HT1080 (cell line): ENCODE results near the gene CACNA1E. TPM values are rescaled to one million over a fixed set of nuclear protein-coding genes. Genes with fewer than 3 reads are reported as not detected.
A peak's percentile ranks its signal among the peaks of the same experiment; 100 is the strongest.

Source experiments
- DNase-seq: peaks from one replicate; pipeline ENCODE4 v3.0.0-alpha.2; 2015; ENCODE audit warnings: low read depth
- total RNA-seq: library from RNA; depleted of rRNA; stranded (reverse); fragments of >200 nt; shearing (Covaris generic); gene quantifications from 2 replicates; pipeline ENCODE4 v1.2.3, GENCODE V29; 2014

CACNA1E gene
- total RNA-seq, 1 experiment from 2014 or later = 0.29 TPM

DNA sequence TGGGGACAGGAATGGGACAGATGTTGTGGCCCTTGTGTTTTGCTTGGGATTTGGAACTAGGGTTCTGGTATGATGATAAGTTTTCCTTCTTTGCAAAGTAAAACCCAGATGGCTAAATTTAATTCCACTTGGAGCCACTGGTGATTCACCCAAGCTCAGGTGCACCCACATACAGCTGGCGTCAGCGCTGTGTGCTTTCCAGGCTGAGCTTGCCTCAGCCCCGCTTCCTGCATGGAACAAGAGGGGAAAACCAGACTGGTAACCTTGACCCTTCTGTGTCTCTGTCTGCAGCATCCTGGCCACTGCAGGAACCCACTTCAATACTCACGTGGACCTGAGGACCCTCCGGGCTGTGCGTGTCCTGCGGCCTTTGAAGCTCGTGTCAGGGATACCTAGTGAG is 94.2 kb downstream of the CACNA1E start:
- DNase-seq = no peak

DNA sequence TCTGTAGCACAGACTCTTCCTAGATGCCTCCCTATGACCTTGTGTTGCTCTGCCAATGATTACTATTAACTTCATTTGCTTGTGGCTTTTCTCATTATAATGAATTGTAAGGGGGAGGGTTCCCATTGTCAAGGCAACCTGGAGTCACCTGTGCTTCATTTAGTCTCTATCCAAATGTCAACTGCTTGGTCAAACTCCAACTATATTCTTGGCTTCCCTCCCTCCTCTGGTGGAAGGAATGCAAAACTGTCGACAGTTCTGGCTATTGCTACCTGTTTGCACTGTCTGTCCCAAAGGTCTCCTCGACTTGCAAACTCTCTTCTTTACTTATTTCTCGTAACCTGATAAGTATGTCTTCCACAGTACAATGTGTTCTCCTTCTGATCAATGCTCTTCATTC is 100.3 kb downstream of the CACNA1E start:
- DNase-seq = no peak

DNA sequence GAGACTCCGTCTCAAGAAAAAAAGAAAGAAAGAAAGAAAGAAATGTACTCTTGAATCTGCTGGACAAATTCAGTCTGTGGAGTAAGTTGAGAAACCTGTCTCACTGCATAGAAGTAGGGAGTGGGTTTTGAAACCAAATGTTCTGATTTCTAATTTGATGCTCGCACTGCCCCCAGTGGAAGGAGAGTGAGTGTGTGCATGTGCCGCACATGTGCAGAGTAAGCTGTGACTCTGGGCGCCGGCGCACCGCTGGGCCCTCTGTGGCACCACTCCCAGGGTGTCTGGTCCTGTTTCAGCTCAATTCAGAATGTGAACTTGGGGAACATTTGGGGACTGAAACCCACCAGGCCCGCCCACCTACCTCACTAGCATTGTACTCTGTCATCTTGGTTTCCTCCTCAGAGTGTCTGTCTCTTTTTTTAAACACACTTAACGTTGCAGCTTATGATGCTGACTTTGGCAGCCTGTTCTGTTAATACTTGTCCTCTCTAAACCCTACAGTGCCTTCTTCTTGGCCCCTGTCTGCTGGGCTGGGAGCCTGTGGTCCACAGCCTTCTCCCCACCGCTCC is 104.6 kb downstream of the CACNA1E start:
- peak; percentile 7 for DNase-seq

DNA sequence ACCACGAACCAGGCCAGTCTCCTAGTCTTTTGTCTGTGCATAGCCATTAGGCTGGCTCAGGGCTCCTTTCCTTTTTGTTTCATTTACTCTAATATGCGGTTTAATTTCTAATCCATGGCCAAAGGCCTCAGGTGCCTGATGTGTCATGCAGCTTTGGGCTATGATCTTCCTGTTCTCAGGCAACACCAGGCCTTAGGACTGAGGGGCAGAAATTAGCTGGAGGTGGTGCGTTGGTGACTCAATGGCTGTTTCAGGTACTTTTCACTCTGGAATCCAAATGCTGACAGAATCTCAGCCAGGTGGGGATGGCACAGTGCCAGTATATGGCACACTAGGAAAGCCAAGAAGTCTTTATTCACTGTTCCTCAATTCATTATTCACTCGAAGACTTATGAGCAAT is 105.3 kb downstream of the CACNA1E start:
- no peak for DNase-seq

DNA sequence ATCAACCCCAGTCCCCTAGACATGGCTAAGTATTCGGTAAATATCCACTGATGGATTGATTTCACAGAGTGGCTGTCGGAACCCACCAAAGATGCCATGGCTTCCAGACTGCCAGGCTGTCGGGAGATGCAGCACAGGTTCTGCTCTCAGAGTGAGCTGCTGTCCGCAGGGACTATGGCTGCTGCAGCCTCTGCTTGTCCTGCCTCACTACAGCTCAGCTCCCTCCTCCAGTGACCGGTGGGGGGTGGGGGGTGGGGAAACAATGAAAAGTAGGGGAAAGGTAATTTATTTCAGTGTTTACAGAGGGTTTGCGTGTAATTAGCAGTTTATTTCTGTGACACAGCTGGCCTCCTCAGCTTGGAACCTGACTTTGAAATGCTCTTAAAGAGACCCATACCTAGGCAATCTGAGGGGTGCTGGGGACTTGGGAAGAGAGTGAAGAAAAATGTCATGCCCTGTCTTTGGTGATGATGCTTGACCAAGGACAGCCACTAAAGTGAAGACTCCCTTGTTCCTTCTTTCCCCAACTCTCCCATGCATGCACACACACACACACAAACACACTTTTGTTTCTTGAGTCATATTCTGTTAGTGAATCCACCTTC is 109.0 kb downstream of the CACNA1E start:
- no peak for DNase-seq

DNA sequence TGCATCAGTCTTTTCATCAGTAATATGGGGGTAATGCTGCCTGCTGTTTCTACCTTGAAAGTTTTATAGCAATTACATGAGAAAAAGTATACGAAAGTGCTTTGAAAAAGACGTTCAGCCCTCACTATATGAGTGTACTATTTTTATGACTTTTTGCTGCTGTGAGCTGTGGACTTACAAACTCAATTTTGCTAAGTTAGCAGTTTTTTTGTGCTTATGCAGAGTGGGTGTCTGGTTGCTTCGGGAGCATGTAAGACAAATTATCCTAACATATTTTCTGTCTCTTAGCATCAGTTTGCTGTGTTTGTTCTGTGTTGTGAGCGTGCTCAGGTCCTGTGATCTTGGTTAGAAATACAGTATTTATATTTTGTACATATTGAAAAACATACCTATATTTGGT is 109.7 kb downstream of the CACNA1E start:
- no peak for DNase-seq

DNA sequence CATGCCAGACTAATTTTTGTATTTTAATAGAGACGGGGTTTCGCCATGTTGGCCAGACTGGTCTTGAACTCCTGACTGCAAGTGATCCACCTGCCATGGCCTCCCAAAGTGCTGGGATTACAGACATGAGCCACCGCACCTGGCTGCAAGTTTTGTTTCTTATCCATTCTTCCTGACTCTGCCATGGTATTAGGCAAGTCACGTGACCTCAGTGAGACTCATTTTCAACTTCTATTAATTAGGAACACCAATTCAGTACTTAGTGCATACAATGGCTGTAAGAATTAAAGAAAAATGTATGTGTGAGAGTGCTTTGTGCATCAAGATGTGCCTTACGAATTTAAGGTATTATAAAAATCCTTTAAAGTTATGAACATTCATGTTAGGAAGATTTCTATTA is 111.2 kb downstream of the CACNA1E start:
- DNase-seq = no peak

DNA sequence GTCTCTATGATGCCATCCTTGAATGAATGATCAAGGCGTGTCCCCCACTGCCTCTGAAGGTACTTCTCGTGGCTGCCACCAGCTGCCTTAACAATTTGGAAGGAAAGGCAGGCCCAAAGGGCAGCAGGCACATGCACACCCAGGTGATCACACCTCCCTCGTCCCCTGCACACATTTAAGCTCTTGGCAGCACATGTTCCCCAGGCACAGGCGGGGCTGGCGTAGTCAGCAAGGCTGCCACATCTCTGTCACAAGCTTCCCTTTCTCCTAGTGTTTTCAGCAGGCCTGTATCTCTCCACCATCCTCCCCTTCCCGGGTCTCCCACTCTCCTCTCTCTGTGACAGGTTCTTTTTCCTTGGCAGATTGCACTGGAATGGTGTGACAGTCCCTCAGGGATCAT is 111.9 kb downstream of the CACNA1E start:
- DNase-seq = no peak

DNA sequence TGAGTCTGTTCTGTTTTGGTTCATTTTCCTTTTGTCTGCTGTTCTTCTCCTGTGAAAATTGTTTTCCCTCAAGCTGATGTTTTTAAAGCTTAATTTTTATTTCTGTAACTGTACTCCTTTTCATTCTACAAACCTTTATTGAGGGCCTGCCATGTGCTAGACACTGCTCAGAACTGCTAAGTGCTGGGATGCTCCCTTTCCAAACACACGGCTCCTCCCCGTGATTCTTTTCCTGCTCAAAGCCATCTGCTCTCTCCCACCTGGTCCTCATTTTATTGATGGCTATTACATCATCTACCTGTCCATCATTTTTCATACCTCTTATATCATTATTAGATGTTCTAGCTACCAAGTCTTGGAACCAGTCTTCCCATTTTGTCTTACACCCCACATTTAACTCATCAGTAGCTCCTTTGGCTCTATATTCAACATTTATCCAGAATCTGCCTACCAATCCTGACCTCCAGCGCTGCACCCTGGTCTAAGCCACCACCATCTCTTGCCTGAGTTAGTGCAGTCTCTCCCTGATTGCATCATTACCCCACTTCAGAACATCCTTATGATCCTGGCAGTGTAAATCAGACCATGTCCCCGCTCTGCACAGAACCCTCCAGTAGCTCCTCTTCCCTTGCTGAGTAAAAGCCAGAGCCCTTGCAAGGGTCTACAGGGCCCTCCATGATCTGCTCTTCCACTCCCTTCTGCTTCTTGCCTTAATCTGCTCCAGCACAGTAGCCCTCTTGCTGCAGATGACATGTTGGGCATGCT is 118.1 kb downstream of the CACNA1E start:
- no peak for DNase-seq

DNA sequence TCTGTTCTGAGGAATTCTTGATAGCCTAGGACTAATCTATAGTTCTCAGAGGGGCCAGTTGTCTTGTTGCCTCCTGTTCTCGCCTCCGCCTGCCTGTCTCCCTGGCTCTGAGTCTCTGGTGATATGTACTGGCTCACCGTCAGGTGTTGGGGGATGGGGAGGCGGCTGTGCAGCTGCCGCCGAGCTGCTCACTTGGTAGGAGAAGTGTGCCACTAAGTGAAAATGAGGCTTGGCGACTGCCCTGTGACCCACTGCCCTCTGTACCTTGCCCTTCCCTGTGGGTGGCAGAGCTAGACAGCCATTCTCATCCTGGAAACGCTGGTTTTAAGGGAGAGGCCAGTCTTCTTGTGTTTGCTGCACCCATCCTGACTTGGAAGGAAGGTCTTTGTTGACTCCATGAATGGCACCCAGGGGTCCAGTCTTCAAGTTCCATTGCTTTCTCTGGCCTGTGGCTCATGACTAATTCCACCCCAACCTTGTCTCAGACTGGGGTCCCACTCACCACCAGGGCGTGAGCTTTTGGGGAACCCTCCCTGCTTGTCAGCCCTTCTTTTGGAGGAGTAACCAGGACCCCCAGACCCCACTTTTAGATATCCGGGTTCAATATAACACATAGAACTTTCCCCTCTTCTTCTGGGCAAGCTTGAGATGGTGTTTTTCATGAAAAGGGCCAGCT is 120.6 kb downstream of the CACNA1E start:
- DNase-seq = no peak

DNA sequence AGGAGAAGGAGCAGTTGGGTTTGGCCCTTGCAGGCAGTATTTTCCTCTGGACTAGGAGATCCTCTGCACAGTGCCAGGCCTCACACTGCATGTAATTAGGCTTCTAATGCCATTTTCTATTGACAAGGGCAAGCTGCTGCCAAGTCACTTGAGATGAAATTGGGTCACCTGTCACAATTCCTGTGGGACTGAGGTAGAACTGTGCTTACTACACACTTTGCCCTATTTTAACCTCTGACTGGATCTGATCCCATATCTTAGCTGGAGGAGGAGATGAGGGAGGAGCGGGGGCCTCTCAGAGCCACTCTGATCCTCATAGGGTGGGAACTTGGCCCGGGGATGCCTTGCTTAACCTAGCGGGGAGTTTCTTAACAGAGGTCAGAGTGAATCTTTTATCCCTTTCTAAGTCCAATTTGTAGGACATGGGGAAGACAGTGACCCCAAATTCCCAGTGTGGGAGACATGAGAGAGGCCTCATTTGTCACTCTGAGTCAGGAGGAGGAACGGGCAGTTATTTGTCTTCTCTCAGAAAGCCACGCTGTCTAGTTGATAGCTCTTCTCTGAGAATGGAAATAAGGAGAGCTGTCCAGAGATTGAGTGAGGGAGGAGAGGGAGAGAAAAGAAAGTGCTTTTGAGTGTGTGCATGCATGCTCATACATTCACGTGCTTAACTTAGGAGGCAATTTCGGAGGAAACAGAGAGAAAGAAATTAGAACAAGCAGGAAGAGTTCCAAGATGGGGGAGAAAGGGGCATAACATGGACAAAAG is 121.3 kb downstream of the CACNA1E start:
- DNase-seq = no peak

DNA sequence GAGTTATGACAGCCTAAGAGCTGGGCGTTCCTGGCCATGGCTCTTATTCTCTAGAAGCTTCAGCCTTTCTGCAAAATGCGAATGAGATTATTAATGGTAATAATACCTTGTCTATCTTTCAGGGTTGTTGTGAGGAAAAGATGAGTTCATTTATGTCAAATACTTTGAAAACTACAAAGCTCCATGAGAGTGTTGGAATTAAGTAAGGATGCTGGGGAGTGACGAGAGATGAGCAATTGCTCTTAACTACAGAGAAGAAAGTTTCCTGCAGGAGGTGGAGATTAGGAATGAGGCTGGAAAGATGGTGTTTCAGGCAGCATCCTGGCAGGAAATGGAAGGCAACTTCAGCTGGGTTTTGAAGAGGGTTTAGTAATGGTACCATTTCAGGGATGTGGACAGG is 124.2 kb downstream of the CACNA1E start:
- no peak for DNase-seq

DNA sequence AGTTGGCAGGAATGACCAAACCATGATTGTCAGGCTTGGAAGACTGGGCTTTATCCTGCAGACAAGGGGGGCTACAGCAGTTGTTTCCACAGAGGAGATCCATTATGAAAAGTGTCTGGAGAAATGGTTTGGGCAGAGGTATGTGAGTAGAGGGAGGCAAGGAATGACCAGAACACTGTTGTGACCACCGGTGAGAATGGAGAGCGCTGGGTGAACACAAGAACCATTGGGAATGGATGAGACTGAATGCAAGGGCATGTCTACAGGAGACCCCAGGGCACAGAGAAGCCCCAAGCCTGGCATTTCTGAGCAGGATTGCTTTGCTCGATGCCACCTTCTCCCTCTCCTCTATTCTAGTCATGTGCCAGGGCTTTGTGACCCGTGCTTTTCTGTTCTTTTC is 125.1 kb downstream of the CACNA1E start:
- no peak for DNase-seq

DNA sequence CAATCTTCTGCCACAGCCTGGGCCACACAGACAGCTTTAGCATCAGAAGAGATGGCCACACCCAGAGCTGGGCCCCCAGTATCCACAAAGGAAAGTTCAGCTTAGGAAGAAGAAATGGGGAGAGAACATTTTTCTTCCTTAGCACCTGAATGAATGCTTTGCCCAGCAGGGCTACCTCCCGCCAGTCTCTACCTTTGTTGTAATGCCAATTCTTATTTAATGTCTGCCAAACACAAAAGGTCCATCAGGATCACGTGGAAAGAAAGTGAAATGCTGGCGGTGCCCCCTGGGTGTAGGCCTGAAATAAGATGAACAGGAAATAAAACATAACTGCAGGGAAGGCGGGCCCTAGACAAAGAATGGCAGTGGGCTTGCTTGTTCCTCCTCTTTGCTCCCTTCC is 125.6 kb downstream of the CACNA1E start:
- no peak for DNase-seq

DNA sequence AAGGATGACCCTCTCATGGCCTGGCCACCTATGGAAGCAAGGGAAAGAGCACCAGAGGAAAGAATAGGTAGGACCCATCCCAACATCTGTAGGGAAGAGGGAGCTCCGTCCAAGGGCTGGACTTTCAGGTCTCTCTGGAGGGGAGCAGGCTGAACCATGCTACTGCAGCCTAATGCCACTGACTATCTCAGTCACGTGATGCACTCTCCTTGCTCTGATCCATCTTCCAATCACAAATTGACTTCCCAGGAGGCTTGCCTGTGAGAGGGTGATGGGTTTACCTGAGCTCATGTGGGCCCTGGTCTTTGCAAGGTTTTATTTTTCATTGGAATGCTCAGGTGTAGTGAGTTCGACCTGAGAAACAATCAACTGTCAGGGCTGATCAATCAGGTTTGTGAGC is 128.8 kb downstream of the CACNA1E start:
- no peak for DNase-seq

DNA sequence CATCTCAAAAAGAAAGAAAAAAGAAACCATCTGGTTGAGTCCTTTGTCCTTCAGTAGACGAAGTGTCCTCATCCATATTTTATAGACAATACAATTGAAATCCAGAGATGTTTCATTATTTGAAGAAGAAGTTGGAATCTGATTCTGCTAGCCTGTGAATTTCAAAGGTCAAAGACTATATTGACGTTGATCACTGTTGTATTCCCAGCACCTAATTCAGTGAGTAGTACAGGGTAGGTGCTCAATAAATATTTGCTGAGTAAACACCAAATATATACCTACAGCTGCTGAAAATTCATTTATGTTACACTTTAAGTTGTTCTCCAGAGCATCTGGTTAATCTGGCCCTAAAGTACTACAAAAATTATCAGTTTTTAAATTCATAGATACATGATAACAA is 135.2 kb downstream of the CACNA1E start:
- no peak for DNase-seq

DNA sequence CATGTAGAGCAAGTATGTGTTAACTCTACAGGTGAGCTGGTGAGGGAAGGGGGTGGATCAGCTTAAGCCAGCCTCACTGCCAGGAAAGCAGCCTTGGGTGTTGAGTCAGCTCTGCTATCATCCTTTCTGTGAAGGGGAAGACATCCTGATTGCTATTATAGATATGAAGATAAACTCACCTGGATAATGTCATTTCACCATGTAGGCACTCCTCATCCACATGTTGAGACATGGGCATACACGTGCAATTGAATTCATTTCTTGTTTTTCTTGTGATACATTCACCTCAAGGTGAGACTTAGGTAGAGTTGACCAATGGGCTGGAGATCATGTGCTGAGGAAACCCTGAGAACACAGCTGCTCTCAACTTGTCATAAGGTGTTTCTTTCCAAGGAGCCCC is 136.9 kb downstream of the CACNA1E start:
- DNase-seq = no peak

DNA sequence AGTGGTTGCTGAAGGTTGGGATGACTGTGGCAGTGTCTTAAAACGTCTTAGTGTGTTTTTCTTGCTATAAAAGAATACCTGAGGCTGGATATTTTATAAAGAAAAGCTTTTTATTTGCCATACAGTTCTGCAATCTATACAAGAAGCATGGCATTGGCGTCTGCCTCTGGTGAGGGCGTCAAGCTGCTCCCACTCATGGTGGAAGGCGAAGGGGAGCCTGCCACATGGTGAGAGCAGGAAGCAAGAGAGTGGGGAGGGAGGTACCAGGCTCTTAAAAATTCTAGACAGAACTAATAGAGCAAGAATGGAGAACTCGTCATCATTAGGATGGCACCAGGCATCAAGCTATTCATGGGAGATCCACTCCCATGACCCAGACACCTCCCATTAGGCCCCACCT is 140.5 kb downstream of the CACNA1E start:
- DNase-seq = no peak

DNA sequence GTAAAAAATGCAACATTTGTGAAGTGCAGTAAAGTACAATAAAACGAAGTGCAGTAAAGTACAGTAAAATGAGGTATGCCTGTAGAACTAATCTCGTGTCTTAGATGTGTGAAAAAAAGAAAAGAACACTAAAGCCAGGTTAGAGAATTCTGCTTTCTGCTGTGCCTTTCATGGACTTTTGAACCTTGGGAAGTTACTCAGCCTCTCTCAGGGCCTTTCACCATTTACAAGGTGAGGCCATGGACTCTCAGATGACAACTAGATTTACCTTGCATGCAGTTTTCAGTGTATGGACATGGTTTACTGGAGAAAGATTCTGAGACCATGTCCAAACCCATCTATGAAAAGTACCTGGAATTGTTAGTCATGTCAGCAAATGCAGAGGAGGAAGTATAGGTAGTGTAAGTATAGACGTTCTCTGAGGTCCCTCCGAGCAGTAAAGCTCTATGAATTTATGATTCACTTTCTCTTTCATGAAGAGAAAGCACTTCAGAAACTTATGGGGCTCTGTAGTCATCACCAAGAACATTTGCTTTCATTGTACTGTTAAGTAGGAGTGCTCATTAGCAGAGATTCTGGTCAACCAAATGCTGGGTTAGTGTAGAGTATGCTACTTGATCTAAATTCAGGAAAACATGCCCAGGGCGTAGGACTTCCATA is 143.1 kb downstream of the CACNA1E start:
- no peak for DNase-seq

DNA sequence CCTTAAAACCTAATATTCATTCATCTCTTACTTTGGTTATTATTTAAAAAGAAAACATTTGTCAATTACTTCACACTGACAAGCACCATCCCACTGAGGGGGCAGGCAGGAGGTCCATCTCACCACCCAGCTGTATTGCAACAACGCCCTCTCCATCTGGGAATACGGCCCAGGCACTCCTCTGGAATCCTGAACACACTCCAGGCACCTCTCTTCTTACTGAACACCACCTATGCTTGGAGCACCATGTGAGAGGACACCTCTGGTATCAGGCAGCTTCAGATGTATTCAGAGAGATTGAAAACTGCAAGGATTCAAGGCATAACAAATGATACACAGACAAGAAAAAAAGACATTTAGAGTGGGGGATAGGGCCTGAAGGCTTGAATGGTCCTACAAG is 147.1 kb downstream of the CACNA1E start:
- no peak for DNase-seq

DNA sequence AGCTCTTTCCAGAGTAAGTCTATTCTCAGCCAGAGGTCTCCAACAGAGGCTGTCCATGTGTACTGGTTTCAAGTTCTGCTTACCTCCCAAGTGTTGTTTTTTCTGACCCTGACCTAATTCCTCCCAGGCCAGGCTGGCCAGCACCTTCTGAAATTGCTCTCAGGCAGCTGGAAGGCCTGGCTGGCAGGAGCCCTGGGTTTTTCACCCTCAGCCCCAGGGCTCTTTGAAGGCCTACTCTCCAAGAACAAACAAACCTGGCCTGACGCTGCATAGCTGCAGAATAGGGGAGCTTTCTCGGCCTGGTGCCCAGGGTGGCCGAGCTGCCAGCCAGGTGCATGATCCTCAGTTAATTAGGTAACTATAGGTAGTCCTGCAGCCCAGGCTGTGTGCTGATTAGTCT is 147.5 kb downstream of the CACNA1E start:
- DNase-seq = no peak
